Fibroblast of the aortic adventitia (primary cell): ENCODE results near the gene ZNF641. TPM values are rescaled to one million over a fixed set of nuclear protein-coding genes. Genes with fewer than 3 reads are reported as not detected.
A peak's percentile ranks its signal among the peaks of the same experiment; 100 is the strongest.

Source experiments
- DNase-seq: peaks from one replicate; pipeline ENCODE4 v3.0.0-alpha.2; 2010; ENCODE audit warnings: low read depth
- H3K4me3 ChIP-seq: 2 replicates; pipeline ENCODE4 v1.5.1; 2011; ENCODE audit warnings: low read depth, mild to moderate bottlenecking, control low read depth, low read length, moderate library complexity
- CTCF ChIP-seq: IDR thresholded peaks from 2 replicates; pipeline ENCODE4 v1.5.1; 2011; ENCODE audit warnings: mild to moderate bottlenecking, low read length, control low read depth, inconsistent platforms; ENCODE audit not compliant: insufficient read depth
- total RNA-seq: library from RNA; depleted of rRNA; stranded (reverse); fragments of >200 nt; gene quantifications from 2 replicates; pipeline ENCODE4 v1.2.3, GENCODE V29; 2012; ENCODE audit warnings: low replicate concordance

The ZNF641 gene
- total RNA-seq, 1 donor, result 9.9 TPM

- DNase-seq, result peak; percentile 32
- no peak for TF ChIP-seq CTCF
- no peak overlapping the region for H3K4me3 ChIP-seq
These were observed 29.1 kb upstream of the ZNF641 start for GRCh38 chr12:48379794-48380193.

- H3K4me3 ChIP-seq, result no peak overlapping the region
- no peak for TF ChIP-seq CTCF
- DNase-seq, result no peak
These were observed 26.9 kb upstream of the ZNF641 start for GRCh38 chr12:48377646-48378045.

- DNase-seq, result no peak
- H3K4me3 ChIP-seq, result no peak overlapping the region
- no peak for TF ChIP-seq CTCF
These were observed 23.4 kb upstream of the ZNF641 start for GRCh38 chr12:48374164-48374563.

GRCh38 chr12:48366131-48366530 is 15.4 kb upstream of the ZNF641 start:
- no peak for TF ChIP-seq CTCF
- no peak for DNase-seq
- no peak overlapping the region for H3K4me3 ChIP-seq

GRCh38 chr12:48361664-48362339 is 11.1 kb upstream of the ZNF641 start:
- no peak for DNase-seq
- H3K4me3 ChIP-seq, result no peak overlapping the region
- no peak for TF ChIP-seq CTCF

GRCh38 chr12:48358937-48359513 is 8.3 kb upstream of the ZNF641 start:
- no peak for DNase-seq
- TF ChIP-seq CTCF, result no peak
- H3K4me3 ChIP-seq, result no peak overlapping the region
